Hepatocyte (in vitro differentiated cells): Measurements from ENCODE around the gene NFIA. TPM values are rescaled to one million over a fixed set of nuclear protein-coding genes. Genes with fewer than 3 reads are reported as not detected.
A peak's percentile ranks its signal among the peaks of the same experiment; 100 is the strongest.

Source experiments
- DNase-seq: peaks from one replicate; pipeline ENCODE4 v3.0.0-alpha.2; 2016; ENCODE audit warnings: low spot score
- H2AFZ ChIP-seq: fragments of 200-600 bp; sonication (generic); 2 replicates; pipeline ENCODE4 v1.6.0; 2016; ENCODE audit warnings: antibody characterized with exemption, mild to moderate bottlenecking
- H3K27ac ChIP-seq: fragments of 200-600 bp; sonication (generic); 2 replicates; pipeline ENCODE4 v1.5.1; 2016; ENCODE audit warnings: mild to moderate bottlenecking
- H3K27me3 ChIP-seq: fragments of 200-600 bp; sonication (generic); 2 replicates; pipeline ENCODE4 v1.6.1; 2016
- H3K36me3 ChIP-seq: fragments of 200-600 bp; sonication (generic); replicated peaks from 2 replicates; pipeline ENCODE4 v1.5.1; 2016; ENCODE audit warnings: low read depth; ENCODE audit not compliant: insufficient read depth
- H3K4me1 ChIP-seq: fragments of 200-600 bp; sonication (generic); 2 replicates; pipeline ENCODE4 v1.5.1; 2016; ENCODE audit warnings: mild to moderate bottlenecking, moderate library complexity; ENCODE audit not compliant: insufficient read depth
- H3K4me2 ChIP-seq: fragments of 200-600 bp; sonication (generic); 2 replicates; pipeline ENCODE4 v1.6.0; 2016
- H3K4me3 ChIP-seq: fragments of 200-600 bp; sonication (generic); 2 replicates; pipeline ENCODE4 v1.5.1; 2016; ENCODE audit warnings: mild to moderate bottlenecking
- H3K79me2 ChIP-seq: fragments of 200-600 bp; sonication (generic); 2 replicates; pipeline ENCODE4 v1.6.0; 2017; ENCODE audit warnings: mild to moderate bottlenecking
- H3K9me2 ChIP-seq: fragments of 200-600 bp; sonication (generic); replicated peaks from 2 replicates; pipeline ENCODE4 v1.6.0; 2017; ENCODE audit warnings: mild to moderate bottlenecking; ENCODE audit not compliant: insufficient read depth
- H3K9me3 ChIP-seq: fragments of 200-600 bp; sonication (generic); 2 replicates; pipeline ENCODE4 v1.5.1; 2016; ENCODE audit warnings: low read depth, mild to moderate bottlenecking
- H4K20me1 ChIP-seq: fragments of 200-600 bp; sonication (generic); 2 replicates; pipeline ENCODE4 v1.6.0; 2016; ENCODE audit warnings: mild to moderate bottlenecking; ENCODE audit not compliant: insufficient read depth, poor library complexity, severe bottlenecking
- CTCF ChIP-seq: fragments of 200-600 bp; sonication (generic); IDR thresholded peaks from 2 replicates; pipeline ENCODE4 v1.5.1; 2016; ENCODE audit warnings: antibody characterized with exemption, mild to moderate bottlenecking; ENCODE audit not compliant: poor library complexity
- EZH2 ChIP-seq: fragments of 200-600 bp; sonication (generic); IDR thresholded peaks from 2 replicates; pipeline ENCODE4 v1.6.1; 2016; ENCODE audit warnings: antibody characterized with exemption, mild to moderate bottlenecking, borderline replicate concordance
- EZH2phosphoT487 ChIP-seq: fragments of 200-600 bp; sonication (generic); IDR thresholded peaks from one replicate; pipeline ENCODE4 v1.6.1; 2018; ENCODE audit warnings: antibody characterized with exemption, mild to moderate bottlenecking, low read depth, moderate library complexity; ENCODE audit not compliant: unreplicated experiment, severe bottlenecking
- WGBS: methylation state at CpG from one replicate; pipeline ENCODE4 v1.1.6; 2016; ENCODE audit warnings: low lambda C conversion rate; ENCODE audit errors: missing lambda C conversion rate; 5-methylcytosine and 5-hydroxymethylcytosine counted together
- polyA plus RNA-seq: library from polyadenylated mRNA; unstranded; fragments of >200 nt; fragmentation: Nextera tagmentation; extraction: Ambion mirVana; gene quantifications from 2 replicates; pipeline ENCODE4 v1.2.1, GENCODE V29; 2016
- total RNA-seq: library from RNA; depleted of rRNA; stranded (reverse); fragments of >200 nt; gene quantifications from 2 replicates; pipeline ENCODE4 v1.2.3, GENCODE V29; 2014

Gene NFIA
- total and polyA plus RNA-seq, 2 experiments from 2014 or later = 15.1 to 18.2 TPM

- Histone ChIP-seq H3K27me3 (no peaks in the 10 kb centered on the region), H3K9me2 (no peaks in the 10 kb centered on the region), H3K4me2 (peak overlapping the region; percentile 39), H3K4me1 (peaks cover 5% of the 10 kb centered on the region), H3K4me3 (no peak overlapping the region), H4K20me1 (no peaks in the 10 kb centered on the region), H3K9me3 (no peaks in the 10 kb centered on the region), H3K27ac (peak overlapping the region; percentile 44), H2AFZ (no peak overlapping the region), H3K79me2 (peaks cover 9% of the 10 kb centered on the region), H3K36me3 (no peaks in the 10 kb centered on the region)
- DNase-seq = peak; percentile 20
- no peak for TF ChIP-seq EZH2phosphoT487
- no peak for TF ChIP-seq CTCF
- no peak for TF ChIP-seq EZH2
- WGBS = 80% methylated on average over 4 of the region's 4 CpGs
Measured at GRCh38 chr1:61241411-61241838, 159.1 kb downstream of the NFIA start.

- H3K9me2 ChIP-seq = no peaks in the 10 kb centered on the region
- 53% methylated on average over 2 of the region's 2 CpGs for WGBS
- peak overlapping the region; percentile 44 for H3K27ac ChIP-seq
Measured at GRCh38 chr1:61241973-61242381, 159.6 kb downstream of the NFIA start.

DNA sequence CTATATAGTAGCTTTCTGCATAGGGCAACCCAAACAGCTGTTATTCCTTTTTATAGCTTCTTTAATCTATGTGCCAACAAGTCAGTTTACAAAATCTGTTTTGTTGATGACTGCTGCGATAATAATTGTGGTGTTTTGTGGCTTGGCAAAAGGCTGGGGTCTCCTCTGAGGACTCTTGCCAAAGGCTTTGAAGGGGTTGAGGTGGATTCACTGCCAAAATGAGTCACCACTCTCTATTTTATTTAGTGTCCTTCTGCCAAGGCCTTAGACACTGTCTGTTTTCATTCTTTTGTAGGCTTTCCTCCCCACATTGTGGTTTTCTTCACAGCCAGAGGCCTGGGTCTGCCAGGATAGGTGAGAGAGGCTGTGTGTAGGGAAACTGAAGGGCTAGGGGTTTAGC lies 161.8 kb downstream of the NFIA start:
- no peaks in the 10 kb centered on the region for H3K27me3 ChIP-seq
- 45% methylated on average over 1 of the region's 1 CpG for WGBS
- H3K4me2 ChIP-seq = no peak overlapping the region
- no peak overlapping the region for H3K27ac ChIP-seq
- no peak overlapping the region for H2AFZ ChIP-seq
- no peaks in the 10 kb centered on the region for H3K9me3 ChIP-seq
- DNase-seq = peak; percentile 13
- H3K79me2 ChIP-seq = peaks cover 32% of the 10 kb centered on the region
- H3K36me3 ChIP-seq = no peaks in the 10 kb centered on the region
- no peak overlapping the region for H3K4me3 ChIP-seq
- no peaks in the 10 kb centered on the region for H3K9me2 ChIP-seq
- H3K4me1 ChIP-seq = peaks cover 5% of the 10 kb centered on the region
- no peaks in the 10 kb centered on the region for H4K20me1 ChIP-seq
- TF ChIP-seq EZH2 (no peak), EZH2phosphoT487 (no peak), CTCF (no peak)

More at GRCh38 chr1:61241973-61242381, 159.6 kb downstream of the NFIA start:
- Histone ChIP-seq H3K27me3 (no peaks in the 10 kb centered on the region), H3K9me3 (no peaks in the 10 kb centered on the region), H3K79me2 (peaks cover 14% of the 10 kb centered on the region), H3K4me2 (peak overlapping the region; percentile 39), H4K20me1 (no peaks in the 10 kb centered on the region), H3K36me3 (no peaks in the 10 kb centered on the region), H3K4me3 (no peak overlapping the region), H2AFZ (no peak overlapping the region), H3K4me1 (peaks cover 5% of the 10 kb centered on the region)
- no peak for DNase-seq
- TF ChIP-seq EZH2phosphoT487 = no peak
- TF ChIP-seq EZH2 = no peak
- TF ChIP-seq CTCF = no peak
